Fibroblast of pulmonary artery (primary cell): ENCODE measurements around the gene PYDC1.

Experiments
- DNase-seq: peaks from one replicate; pipeline ENCODE4 v3.0.0-alpha.2; 2010; ENCODE audit warnings: low read depth
- H3K4me3 ChIP-seq: replicated peaks from 2 replicates; pipeline ENCODE4 v1.5.1; 2011; ENCODE audit warnings: low read depth, mild to moderate bottlenecking, control low read depth, low read length, moderate library complexity
- TF ChIP-seq, protein P1 (sequence below): IDR thresholded peaks from 2 replicates; pipeline ENCODE4 v1.5.1; 2011; ENCODE audit warnings: mild to moderate bottlenecking, control low read depth, low read length, inconsistent platforms; ENCODE audit errors: missing control alignments

The PYDC1 gene

DNA sequence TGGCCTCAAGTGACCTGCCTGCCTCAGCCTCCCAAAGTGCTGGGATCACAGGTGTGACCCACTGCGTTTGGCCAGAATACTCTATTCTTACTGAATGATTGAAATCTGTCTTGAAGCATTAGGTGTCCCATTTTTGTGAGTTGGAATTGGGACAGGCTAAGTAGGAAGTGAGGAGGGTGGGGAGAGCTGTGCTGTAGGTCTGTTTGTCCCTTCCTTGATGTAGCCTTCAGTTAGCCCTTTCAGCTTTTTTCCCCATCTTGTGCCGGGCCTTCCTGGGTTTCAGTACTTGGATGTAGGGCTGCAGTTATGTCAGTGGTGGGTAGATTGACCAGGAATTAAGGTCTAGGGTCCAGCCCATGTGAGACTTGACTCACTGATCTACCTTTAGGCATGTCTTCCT lies 23.1 kb downstream of the PYDC1 start:
- TF ChIP-seq, protein P1, sequence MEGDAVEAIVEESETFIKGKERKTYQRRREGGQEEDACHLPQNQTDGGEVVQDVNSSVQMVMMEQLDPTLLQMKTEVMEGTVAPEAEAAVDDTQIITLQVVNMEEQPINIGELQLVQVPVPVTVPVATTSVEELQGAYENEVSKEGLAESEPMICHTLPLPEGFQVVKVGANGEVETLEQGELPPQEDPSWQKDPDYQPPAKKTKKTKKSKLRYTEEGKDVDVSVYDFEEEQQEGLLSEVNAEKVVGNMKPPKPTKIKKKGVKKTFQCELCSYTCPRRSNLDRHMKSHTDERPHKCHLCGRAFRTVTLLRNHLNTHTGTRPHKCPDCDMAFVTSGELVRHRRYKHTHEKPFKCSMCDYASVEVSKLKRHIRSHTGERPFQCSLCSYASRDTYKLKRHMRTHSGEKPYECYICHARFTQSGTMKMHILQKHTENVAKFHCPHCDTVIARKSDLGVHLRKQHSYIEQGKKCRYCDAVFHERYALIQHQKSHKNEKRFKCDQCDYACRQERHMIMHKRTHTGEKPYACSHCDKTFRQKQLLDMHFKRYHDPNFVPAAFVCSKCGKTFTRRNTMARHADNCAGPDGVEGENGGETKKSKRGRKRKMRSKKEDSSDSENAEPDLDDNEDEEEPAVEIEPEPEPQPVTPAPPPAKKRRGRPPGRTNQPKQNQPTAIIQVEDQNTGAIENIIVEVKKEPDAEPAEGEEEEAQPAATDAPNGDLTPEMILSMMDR: no peak
- no peak for DNase-seq
- no peak overlapping the region for H3K4me3 ChIP-seq

DNA sequence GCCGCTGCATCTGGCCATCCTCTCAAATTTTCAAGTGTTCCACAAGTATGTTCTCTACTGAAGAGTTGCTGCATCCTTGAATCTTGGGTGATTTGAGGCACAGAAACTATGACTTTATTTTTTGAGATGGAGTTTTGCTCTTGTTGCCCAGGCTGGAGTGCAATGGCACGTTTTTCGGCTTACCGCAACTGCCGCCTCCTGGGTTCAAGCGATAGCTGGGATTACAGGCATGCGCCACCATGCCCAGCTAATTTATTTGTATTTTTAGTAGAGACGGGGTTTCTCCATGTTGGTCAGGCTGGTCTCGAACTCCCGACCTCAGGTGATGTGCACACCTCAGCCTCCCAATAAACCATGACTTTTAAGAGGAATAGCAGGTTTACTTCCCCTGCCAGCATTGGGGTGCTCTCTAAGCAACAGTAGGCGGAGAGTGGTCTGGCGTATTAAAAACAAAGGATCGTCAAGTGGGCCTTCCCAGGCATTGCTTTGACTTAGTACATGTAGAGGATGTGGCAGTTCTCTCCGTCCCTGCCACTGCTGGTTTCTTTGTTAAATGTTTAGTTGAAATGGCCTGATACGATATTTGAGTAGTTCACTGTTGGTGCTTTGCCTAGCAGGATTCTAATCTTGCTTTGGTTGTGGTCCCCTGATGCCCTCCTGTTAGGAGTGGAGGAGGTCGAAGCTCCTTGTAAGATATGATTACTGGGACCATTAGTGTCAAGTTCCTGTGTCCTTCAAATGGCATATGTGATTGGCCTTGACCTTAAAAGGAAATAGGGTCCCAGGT lies 23.9 kb downstream of the PYDC1 start:
- TF ChIP-seq, protein P1: no peak
- no peak overlapping the region for H3K4me3 ChIP-seq
- DNase-seq: no peak

DNA sequence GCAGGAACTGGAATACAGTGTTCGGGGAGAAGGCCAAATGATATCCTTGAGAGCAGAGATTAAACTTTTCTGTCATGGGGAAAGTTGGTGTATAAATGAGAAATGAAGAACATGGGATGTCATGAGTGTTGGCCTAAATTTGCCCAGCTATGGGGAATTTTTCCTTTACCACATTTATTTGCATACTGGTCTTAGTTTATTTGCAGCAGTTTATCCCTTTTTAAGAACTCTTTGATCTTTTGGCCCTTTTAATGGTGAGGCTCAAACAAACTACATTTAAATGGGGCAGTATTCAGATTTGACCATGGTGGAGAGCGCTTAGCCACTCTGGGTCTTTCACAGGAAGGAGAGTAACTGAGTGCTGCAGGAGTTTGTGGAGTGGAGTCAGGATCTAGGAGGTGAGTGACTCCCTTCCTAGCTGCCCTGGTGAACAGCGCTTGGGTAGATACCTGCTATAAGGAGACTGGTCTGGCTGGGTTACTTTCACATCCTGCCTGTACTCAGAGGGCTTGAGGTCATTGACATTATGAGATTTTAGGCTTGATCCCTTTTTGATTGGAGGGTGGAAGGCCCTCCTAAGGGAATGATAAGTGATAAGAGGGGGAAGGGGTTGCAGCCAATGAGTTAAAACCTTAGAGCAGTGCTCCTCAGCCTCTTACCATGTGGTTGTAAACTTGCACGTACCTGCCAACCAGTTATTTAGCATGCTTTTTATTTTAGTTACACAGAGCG lies 25.1 kb downstream of the PYDC1 start:
- H3K4me3 ChIP-seq: no peak overlapping the region
- TF ChIP-seq, protein P1: no peak
- no peak for DNase-seq

DNA sequence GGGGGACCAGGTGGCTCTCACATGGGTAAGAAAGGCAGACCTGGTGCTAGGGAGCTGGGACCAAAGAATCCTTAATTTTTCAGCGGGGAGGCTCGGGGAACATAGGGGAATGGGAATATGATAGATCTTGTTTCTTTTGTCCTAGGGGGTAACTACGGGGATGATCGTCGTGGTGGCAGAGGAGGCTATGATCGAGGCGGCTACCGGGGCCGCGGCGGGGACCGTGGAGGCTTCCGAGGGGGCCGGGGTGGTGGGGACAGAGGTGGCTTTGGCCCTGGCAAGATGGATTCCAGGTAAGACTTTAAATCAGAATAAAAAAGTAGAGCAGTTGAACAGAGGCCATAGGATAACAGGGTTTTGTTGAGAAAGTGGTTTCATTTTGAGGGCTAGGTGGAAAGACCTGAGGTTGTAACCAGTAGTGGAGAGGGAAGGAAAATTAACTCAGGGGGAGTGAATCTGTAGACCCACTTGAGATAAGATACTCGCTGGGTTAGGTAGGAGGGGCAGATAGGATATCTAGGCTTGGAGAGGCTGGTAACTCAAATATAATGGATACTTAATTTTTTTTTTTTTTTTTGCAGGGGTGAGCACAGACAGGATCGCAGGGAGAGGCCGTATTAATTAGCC lies 26.0 kb downstream of the PYDC1 start:
- no peak overlapping the region for H3K4me3 ChIP-seq
- TF ChIP-seq, protein P1: no peak
- no peak for DNase-seq

DNA sequence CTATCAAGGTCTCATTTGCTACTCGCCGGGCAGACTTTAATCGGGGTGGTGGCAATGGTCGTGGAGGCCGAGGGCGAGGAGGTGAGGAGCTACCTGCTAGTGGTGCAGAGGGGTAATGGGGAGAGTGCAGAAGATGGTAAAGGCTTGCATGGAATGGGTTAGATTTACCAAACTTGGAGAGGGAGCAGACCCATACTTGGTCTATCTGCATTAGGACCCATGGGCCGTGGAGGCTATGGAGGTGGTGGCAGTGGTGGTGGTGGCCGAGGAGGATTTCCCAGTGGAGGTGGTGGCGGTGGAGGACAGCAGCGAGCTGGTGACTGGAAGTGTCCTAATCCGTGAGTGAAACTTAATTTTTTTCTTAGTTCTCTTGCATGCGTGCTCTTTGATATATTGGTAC lies 26.9 kb downstream of the PYDC1 start:
- no peak for DNase-seq
- no peak overlapping the region for H3K4me3 ChIP-seq
- TF ChIP-seq, protein P1: no peak

DNA sequence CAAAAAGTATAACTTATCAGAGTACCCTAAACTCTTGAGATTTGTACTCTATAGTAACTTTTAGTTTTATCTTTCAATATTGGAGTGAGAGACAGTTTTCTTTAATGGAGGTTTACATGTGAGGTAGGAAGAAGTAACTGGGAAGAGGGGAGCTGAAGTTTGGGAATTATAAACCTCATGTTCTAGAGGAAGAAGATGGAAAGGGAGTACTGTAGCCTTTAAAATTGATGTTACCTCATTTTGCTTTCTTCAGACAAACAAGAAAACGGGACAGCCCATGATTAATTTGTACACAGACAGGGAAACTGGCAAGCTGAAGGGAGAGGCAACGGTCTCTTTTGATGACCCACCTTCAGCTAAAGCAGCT lies 27.5 kb downstream of the PYDC1 start:
- DNase-seq: no peak
- no peak overlapping the region for H3K4me3 ChIP-seq
- TF ChIP-seq, protein P1: no peak
